Cardiac septum (tissue), 1 donor: Measurements from ENCODE around the gene PDZD2. TPM values are rescaled to one million over a fixed set of nuclear protein-coding genes. Genes with fewer than 3 reads are reported as not detected.
"Not testable (repeated sequence)": the region's sequence is repeated elsewhere in the genome, so short reads cannot be mapped to it uniquely, and the experiment has no call there.

Experiments
- DNase-seq: peaks from one replicate; pipeline ENCODE4 v3.0.0-alpha.2; 2020; ENCODE audit warnings: low spot score
- intact Hi-C: fragments of 100-400 bp; cut with DNase I; formaldehyde crosslinking; loops from one replicate; pipeline ENCODE4 v1.14.0; 2022
- total RNA-seq: library from RNA; stranded (reverse); fragmentation: NEBNext Ultra II Directional; extraction: Animal tissue kit (Norgen Biotek cat#: 25700); gene quantifications from one replicate; pipeline ENCODE4 v1.2.1, GENCODE V29; 2021
- donor health status: DM: no; HTN: no; CAD: no.

Gene PDZD2
- total RNA-seq, 1 donor from 2014 or later: 67.1 TPM

DNA sequence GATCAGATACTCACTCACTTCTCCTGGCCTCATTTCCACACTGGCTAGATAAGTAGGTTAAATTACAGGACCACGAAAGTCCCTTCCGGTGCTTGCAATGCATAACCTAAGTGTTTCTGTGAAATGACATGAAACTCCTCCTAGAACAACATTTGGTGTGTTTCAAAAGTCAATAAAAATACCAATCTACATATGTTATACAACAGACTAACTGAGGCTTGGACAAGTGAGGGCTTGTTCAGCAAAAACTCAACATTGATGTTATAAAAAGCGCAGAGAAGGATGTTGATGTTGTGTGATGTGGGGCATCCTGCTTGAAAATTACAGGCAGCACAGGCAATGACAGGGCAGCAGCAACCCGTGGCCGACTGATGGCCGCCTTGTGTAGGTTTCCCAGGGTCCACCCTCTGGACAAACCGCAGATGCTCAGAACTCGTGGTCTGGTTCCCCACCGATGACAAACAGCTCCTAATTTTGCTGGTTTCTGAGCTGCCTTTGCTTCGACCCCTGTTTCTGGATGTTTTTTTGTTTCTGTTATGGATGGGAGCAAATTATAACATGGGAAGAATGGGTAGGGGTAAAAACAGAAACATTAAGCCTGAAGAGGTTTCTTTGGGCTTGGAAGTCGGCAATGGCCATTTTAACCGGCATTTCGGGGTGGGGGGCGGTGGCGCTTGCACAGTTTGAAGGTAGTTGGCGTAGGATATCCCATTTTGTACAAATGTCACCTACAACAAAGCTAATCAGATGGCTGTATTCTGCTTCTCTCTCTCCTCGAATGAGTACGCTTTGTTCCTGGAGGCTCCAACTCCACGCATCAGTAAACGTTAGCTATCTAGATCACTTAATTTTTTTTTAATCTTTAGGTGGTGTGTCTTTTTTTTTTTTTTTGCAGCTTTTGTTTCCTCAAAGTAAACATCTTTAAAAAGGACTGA lies 116.1 kb downstream of the PDZD2 start:
- intact Hi-C loops: no loop called here
- DNase-seq: no peak

DNA sequence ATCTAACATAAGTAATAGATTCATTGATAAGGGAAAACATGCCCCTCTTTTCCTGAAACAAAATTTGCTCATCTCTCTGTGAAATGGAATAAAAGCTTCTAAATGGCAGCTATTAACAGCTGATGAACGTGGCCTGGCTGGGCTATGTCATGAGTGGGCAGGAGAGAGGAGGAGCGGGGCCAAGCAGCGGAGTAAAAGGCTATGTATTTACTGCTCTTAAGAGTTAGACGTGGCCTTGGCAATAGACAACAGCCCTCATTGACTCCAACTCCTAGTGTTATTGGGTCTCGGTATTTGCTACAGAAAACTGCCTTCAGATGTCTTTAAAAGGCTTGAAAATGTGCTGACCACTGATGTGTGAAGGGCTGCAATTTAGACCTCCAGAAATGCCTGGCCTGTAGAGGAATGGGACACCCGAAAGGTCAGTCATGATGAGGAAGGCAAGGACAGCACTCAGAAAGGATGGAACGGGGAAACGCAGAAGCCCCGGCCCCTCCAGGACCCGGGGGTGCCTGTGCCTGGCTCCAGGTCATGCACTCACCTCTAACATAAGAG lies 116.8 kb downstream of the PDZD2 start:
- DNase-seq: peak; percentile 60
- intact Hi-C loops: no loop called here

DNA sequence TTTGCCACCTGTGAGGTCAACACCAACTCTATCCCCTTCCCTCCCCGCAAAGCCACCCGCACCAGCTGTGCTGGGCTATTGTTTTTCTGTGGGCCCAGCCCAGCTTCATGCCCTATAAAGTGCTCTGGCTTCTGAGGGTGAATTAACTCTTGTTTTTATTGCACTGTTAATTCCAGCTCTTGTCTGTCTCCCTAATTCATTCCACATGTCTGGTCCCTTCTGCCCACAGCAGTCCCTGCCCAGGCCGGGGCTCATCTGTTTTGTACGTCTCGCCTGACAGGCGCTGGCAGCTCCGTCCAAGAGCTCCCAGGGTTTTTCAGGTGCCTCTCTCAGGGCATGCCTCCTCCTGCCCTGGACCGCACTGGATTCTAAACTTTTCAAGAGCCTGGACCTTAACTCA lies 118.9 kb downstream of the PDZD2 start:
- intact Hi-C loops: no loop called here

DNA sequence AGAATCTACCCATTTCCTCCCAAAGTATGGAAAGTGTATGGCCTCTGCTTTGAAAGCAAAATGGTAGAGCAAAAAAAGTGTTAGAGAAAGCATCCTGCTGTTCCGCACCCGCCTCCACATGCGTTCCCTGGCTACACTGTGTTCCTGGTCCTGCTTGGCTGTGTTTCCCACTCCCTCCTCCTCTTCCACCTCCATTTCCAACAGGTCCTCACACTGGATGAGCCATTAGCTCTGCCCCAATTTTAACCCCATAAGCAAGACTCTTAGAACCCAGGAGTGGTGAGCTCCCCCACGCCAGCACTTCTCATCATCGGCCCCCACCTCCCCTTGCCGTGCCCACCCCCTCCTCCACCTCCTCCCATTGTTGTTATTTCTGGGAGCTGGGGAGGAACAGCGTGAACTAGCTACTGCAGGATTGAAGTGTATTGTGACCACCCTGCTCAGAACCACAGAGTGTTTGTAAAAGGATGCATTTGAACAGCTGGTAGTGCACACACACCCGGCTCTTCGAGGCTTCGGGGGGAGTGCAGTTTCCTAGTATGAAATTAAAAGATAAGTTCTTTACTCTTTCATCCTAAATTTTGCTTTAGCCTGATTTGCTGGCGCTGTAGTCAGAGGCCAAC lies 120.0 kb downstream of the PDZD2 start:
- DNase-seq: peak; percentile 54
- intact Hi-C loops: no loop called here

More for the DNA sequence above, 118.9 kb downstream of the PDZD2 start:
- DNase-seq: peak; percentile 56

DNA sequence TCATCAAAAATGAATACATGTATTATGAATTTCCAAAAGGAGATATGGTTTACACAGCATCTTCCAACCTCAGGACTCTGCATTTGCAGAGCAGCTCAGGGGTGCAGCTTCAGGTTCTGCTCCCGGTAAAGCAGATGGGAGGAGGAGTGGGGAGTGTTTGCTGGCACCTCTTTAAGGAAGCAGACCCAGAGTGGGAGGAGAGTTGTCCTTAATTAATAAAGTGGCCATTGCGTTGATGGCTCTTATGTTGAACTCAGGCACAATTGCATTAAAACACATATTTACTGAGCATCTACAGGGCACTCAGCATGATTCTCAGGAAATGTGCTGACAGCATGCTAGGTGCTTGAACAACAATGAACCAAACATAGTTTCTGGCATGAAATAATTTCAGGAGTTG lies 121.0 kb downstream of the PDZD2 start:
- no peak for DNase-seq
- intact Hi-C loops: no loop called here

DNA sequence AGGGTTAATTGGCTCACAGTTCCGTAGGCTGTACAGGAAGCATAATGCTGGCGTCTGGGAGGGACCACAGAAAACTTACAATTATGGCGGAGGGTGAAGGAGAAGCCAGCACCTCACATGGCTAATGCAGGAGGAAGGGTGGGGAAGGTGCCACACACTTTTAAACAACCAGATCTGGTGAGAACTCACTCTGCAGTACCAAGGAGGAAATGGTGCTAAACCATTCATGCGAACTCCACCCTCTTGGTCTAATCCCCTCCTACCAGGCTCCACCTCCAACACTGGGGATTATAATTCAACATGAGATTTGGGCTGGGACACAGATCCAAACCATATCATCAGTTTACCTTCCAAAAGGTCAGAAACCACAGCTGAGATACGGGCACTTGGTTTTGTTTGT lies 122.9 kb downstream of the PDZD2 start:
- peak; percentile 12 for DNase-seq
- intact Hi-C loops: no loop called here

DNA sequence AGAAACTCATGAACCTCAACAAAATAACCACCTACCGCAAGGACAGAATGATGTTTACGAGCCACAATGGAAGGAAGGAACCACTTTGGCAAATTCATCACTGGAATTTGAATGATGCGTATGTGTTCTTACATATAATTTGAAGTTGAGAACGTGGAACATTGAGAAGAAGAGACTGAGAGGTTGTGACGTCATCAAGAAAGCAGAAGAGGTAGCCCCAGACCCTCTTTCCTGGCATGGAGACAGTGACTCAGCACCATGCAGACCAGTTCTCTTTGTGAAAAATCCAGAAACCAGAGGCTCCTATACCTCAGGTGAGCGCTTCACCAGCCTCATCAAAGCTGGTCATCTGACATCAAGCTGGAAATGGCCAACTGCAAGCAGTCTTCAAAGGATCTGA lies 124.5 kb downstream of the PDZD2 start:
- intact Hi-C loops: no loop called here
- no peak for DNase-seq

DNA sequence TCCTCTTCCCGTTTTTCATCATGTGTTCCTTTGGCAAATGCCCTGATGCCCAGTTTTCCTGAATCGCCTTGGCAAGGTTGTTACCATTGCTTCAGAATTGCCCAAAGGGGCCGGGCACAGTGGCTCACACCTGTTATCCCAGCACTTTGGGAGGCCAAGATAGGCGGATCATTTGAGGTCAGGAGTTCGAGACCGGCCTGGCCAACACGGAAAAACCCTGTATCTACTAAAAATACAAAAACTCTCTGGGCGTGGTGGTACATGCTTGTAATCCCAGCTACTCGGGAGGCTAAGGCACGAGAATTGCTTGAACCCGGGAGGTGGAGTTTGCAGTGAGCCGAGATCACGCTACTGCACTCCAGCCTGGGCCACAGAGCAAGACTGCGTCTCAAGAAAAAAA lies 125.8 kb downstream of the PDZD2 start:
- intact Hi-C loops: not testable (repeated sequence)
- peak; percentile 57 for DNase-seq

DNA sequence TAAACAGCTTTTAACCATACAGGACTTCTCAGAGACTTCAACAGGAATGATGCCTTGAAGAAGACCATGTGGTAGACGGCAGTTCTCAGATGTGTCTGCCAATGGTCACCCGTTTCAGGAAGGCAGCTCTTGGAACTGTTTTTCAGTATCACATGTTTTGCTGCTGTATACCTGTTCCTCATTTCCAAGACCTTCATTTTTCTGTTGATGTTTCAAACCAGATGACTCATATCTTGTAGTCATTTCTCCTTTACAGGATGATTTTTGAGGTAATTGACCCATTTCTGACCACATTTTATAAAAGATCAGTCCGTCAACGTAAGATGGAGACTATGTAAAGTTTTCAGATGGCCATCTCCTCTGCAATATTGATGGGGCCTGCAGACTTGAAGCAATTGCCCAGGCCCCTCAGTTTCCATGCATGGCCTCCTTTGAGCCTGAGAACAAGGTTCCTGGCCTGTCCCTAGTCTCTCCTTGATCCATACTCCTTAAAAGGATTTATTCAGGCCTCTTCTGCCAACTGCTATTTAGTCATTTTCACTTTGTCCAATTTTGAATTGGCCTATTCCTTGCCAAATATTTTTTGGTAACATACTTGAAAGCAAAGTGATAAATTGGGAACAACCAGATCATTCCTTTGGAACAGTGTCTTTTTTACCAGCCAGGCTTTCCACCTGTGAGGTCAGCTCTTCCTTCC lies 128.6 kb downstream of the PDZD2 start:
- DNase-seq: no peak
- intact Hi-C loops: no loop called here

DNA sequence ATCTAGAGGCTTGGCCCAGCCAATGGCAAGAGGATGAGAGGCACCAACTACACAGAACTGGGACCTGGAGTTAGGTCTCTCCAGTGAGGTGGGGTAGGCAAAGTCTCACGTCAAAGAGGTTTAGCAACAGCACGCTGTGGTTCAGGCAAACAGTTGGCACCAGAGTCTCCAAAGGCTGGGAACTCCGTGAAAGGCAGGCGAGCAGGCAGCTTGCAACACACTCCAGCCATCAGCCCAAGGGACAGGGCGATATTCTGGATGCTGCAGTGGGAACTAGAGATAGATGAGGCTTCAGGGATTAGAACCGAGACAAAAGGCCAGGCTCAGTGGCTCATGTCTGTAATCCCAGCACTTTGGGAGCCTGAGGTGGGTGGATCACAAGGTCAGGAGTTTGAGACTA lies 129.1 kb downstream of the PDZD2 start:
- DNase-seq: no peak
- intact Hi-C loops: no loop called here

DNA sequence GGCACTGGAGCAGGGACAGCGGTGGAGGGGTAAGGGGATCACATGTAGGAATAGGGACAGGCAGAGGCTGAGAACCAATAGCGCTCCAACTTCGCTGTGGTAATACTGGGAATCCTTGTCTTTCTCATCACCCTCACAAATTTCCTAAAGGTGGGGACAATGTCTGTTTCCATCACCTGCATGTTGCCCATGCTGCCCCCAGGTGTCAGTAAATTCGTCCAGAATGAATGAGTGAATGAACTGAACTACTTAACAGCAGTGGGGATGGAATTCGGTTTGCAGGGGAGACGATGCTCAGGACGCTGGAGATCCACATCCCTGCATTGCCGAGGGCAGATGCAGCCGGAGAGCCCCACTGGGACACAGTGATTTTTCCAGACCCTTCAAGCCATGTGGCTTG lies 129.9 kb downstream of the PDZD2 start:
- no peak for DNase-seq
- intact Hi-C loops: no loop called here

DNA sequence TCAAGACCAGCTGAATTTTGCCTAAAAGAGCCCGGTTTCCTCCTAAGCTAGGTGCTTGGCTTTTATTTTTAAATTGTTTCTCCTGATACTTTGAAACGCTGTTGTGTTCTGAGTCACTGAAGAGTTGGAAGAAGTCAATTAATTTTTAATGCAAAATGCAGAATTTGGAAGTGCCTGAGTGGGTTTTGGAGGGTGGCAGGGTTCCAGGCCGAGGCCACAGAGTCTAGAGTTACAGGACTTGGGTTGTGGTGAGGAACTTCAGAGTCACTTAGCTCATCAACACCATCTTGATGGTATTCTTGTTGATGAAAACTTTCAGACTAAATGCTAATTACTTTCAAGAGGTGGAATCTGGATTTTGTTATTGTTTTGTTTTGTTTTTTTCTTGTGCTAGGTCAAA lies 130.6 kb downstream of the PDZD2 start:
- intact Hi-C loops: no loop called here
- no peak for DNase-seq

DNA sequence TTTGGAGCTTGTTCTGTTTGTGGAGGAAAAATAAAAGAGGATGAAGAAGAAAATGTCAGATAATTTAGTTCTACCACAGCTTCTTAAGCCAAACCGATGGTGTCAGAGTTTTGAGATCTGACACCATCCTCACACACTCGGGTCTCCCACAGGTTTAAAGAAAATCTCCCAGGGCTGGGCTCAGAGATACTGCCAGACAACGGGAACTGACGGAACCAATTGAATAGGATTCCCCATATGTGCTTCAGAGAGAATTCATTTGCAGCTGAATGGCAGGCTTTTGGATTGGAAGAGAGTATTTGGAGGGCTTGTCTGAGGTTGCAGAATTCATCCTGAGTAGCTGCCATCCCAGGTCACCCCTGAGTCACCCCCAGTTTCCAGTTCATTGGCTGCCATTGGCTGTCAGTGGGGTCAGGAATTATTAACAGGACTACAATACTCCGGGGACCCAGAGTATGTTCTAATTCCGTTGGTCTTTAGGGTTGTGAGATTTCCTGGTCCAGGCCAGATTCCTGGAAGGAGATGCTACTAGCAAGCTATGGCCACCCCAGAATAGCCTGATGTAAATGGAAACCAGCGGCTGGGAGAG lies 131.3 kb downstream of the PDZD2 start:
- intact Hi-C loops: loop anchor here (5.0 kb wide), 1 partner anchor 78 kb away; no protein-coding TSS in a partner anchor
- no peak for DNase-seq

DNA sequence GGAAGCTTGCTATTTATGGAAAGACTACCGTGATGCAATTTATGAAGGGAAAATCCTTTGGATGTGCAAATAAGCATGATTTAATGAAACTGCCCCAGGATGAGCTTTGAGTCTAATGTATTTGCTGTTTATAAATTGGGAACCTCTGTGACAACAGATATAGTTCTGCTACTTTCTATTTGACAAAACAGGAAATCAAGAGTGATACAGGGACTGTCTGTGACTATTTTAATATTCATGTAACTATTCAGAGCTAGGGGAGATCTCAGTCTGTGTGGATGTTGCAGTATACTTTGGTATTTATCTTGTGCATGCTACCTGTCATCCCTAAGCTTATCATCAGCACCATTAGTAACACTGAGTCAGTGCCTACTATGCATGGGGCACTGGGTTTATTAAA lies 132.1 kb downstream of the PDZD2 start:
- DNase-seq: no peak
- intact Hi-C loops: loop anchor here (5.0 kb wide), 1 partner anchor 79 kb away; no protein-coding TSS in a partner anchor

DNA sequence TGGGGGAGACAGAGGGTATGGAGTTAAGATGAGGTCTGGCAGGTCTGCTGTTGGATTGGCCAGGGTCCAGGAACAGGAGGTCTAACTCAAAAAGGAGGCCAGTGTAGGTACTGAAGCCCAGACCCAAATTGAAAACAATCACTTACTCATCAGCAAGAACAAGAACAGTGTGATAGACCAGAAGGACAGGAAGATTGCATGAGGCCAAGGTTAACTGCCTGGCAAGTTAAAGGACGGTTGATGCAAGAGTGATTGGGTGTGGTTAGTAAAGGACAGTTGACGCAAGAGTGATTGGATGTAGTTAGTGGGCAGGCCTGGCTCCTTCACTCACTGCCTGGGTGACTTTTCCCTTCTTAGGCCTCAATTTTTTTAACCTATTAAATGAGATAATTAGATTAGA lies 132.6 kb downstream of the PDZD2 start:
- no peak for DNase-seq
- intact Hi-C loops: loop anchor here (5.0 kb wide), 1 partner anchor 79 kb away; no protein-coding TSS in a partner anchor

DNA sequence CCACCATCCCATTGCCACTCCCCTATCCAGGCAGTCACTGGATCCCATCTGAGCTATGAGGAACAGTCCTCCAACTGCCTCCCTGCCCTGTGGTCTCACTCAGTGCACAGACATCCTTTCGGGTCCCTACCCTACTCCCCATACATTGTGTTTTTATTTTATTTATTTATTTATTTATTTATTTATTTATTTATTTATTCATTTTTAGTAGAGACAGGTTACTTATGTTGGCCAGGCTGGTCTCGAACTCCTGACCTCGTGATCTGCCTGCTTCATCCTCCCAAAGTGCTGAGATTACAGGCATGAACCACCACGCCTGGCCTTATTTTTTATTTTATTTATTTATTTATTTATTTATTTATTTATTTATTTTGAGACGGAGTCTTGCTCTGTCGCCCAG lies 137.4 kb downstream of the PDZD2 start:
- intact Hi-C loops, DNase-seq: not testable (repeated sequence)

DNA sequence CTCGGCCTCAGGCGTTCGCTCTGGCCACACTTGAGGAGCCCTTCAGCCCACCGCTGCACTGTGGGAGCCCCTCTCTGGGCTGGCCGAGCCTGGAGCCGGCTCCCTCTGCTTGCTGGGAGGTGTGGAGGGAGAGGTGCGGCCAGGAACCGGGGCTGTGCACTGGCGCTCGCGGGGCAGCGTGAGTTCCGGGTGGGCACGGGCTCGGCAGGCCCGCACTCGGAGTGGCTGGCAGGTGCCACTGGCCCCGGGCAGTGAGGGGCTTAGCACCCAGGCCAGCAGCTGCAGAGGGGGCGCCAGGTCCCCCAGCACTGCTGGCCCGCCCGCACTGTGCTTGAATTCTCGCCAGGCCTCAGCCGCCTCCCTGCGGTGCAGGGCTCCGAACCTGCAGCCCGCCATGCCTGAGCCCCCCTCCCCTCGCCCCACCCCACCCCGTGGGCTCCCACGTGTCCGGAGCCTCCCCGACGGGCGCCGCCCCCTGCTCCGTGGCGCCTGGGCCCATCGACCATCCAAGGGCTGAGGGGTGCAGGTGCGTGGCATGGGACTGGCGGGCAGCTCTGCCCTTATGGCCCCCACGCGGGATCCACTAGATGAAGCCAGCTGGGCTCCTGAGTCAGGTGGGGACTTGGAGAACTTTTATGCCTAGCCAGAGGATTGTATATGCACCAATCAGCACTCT lies 138.2 kb downstream of the PDZD2 start:
- no peak for DNase-seq
- intact Hi-C loops: no loop called here

DNA sequence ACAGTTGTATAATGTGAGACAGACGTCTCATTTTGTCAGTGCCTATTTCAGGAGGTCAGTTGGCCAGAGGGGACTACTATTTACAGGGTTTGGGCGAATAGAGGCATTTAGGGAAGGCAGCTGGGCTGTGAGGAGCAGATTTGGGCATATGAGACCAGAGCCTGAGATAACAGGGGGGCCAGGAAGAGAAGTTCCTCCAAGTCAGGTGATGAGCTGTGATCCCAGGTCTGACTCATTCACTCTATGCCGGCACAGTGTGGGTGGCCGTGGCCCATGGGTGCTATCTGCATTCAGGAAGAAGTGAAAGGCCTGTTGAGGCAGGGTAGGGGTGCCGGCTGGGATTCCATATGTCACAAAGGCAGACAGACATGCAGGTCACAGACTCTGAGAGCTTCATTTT lies 142.8 kb downstream of the PDZD2 start:
- DNase-seq: no peak
- intact Hi-C loops: no loop called here

DNA sequence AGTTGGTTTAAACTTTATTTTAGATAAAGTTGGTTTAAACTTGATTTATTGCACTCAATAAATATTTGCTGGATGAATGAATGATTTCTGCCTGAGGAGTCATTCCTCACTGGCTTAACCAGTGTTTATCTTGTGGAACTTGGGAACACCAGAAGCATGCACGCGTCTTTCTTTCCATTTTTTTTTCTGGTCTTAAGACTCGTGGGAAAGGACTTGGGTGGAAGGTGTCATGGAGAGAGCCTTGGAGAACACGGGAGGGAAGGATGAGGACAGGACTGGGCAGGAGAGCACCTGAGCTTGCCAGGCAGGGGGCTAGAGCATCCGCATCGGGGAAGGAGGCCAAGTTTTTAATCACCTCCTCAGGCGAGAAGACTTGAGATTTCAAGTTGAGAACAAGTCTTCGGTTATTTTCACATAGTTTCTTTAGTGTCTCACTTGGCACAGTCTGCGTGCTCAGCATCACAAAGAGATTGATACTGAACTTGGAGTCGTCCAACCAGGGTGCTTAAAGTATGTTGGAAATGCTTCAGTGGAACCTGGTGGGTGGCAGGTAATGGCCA lies 144.2 kb downstream of the PDZD2 start:
- intact Hi-C loops: no loop called here
- no peak for DNase-seq
